Measurements from ENCODE around the gene ZNF579. TPM values are rescaled to one million over a fixed set of nuclear protein-coding genes. Genes with fewer than 3 reads are reported as not detected.

The ZNF579 gene
- polyA plus RNA-seq, 1 donor (not counting 4 experiments of a cell fraction or from before 2014, with no cell fraction given) = 1.5 TPM

GRCh38 chr19:55611983-55612645 is 31.5 kb upstream of the ZNF579 start:
- Histone ChIP-seq H3K36me3 (ENCODE audit: control insufficient read depth in 2 of 2, extremely low read depth in 1 of 2, insufficient read depth in 2 of 2, low read length in 2 of 2) (peaks cover 5 to 16% of the 10 kb centered on the region in 2 experiments), H4K20me1 (ENCODE audit: control insufficient read depth, extremely low read depth, insufficient read depth, low read length) (no peaks in the 10 kb centered on the region), H3K4me3 (ENCODE audit: control insufficient read depth in 2 of 3, extremely low read depth in 1 of 3, insufficient read depth in 2 of 3, low read depth in 1 of 3, low read length in 3 of 3) (no peak overlapping the region), H2AFZ (ENCODE audit: control insufficient read depth, low read length) (no peak overlapping the region), H3K27me3 (ENCODE audit: control insufficient read depth, extremely low read depth, insufficient read depth, low read length) (no peaks in the 10 kb centered on the region), H3K4me2 (ENCODE audit: control insufficient read depth, extremely low read depth, insufficient read depth, low read depth, low read length) (no peak overlapping the region), H3K79me2 (ENCODE audit: control insufficient read depth, insufficient read depth, low read length) (peaks cover 47% of the 10 kb centered on the region), H3K9ac (ENCODE audit: control insufficient read depth, extremely low read depth, insufficient read depth, low read length) (no peak overlapping the region), H3K9me3 (ENCODE audit: control insufficient read depth, low read depth, low read length) (no peaks in the 10 kb centered on the region), H3K4me1 (ENCODE audit: control insufficient read depth, extremely low read depth, insufficient read depth, low read length) (no peaks in the 10 kb centered on the region), H3K9me1 (ENCODE audit: control insufficient read depth, extremely low read depth, insufficient read depth, low read length) (no peaks in the 10 kb centered on the region), H3K27ac (ENCODE audit: control insufficient read depth, insufficient read depth, low read length) (no peak overlapping the region)
- FAIRE-seq (no peak), DNase-seq (ENCODE audit: low read depth, low spot score) (no peak)
- no peak for TF ChIP-seq EZH2 (IDR thresholded peaks at IDR 0.05; ENCODE audit: low read length)
- dilution Hi-C loops (cut with MboI; ENCODE audit: extremely low pct_ligation_motif_present, low sequenced_read_pairs) = no loop called here

GRCh38 chr19:55611300-55611982 is 30.8 kb upstream of the ZNF579 start:
- H3K4me1 ChIP-seq (ENCODE audit: control insufficient read depth, extremely low read depth, insufficient read depth, low read length) = peaks cover 6% of the 10 kb centered on the region
- no peak overlapping the region for H2AFZ ChIP-seq (ENCODE audit: control insufficient read depth, low read length)
- no peaks in the 10 kb centered on the region for H3K9me3 ChIP-seq (ENCODE audit: control insufficient read depth, low read depth, low read length)
- H3K27me3 ChIP-seq (ENCODE audit: control insufficient read depth, extremely low read depth, insufficient read depth, low read length) = no peaks in the 10 kb centered on the region
- H3K36me3 ChIP-seq (ENCODE audit: control insufficient read depth in 2 of 2, extremely low read depth in 1 of 2, insufficient read depth in 2 of 2, low read length in 2 of 2) = peaks cover 11 to 17% of the 10 kb centered on the region in 2 experiments
- no peak overlapping the region for H3K4me3 ChIP-seq (ENCODE audit: control insufficient read depth in 2 of 3, extremely low read depth in 1 of 3, insufficient read depth in 2 of 3, low read depth in 1 of 3, low read length in 3 of 3)
- H3K9me1 ChIP-seq (ENCODE audit: control insufficient read depth, extremely low read depth, insufficient read depth, low read length) = no peaks in the 10 kb centered on the region
- H4K20me1 ChIP-seq (ENCODE audit: control insufficient read depth, extremely low read depth, insufficient read depth, low read length) = no peaks in the 10 kb centered on the region
- TF ChIP-seq CTCF (optimal IDR thresholded peaks at IDR 0.05 in 1 of 3, IDR thresholded peaks at IDR 0.05 in 1 of 3, conservative IDR thresholded peaks at IDR 0.05 in 1 of 3; ENCODE audit: extremely low read depth in 1 of 3, insufficient read depth in 2 of 3, low read length in 3 of 3) = no peak
- TF ChIP-seq EZH2 (IDR thresholded peaks at IDR 0.05; ENCODE audit: low read length) = no peak
- DNase-seq (ENCODE audit: low read depth, low spot score) = no peak
- dilution Hi-C loops (cut with MboI; ENCODE audit: extremely low pct_ligation_motif_present, low sequenced_read_pairs) = no loop called here
- no peak for FAIRE-seq
- no peak overlapping the region for H3K4me2 ChIP-seq (ENCODE audit: control insufficient read depth, extremely low read depth, insufficient read depth, low read depth, low read length)
- peaks cover 54% of the 10 kb centered on the region for H3K79me2 ChIP-seq (ENCODE audit: control insufficient read depth, insufficient read depth, low read length)
- H3K27ac ChIP-seq (ENCODE audit: control insufficient read depth, insufficient read depth, low read length) = no peak overlapping the region
- H3K9ac ChIP-seq (ENCODE audit: control insufficient read depth, extremely low read depth, insufficient read depth, low read length) = no peak overlapping the region
